ENCODE measurements around the gene ZDHHC23.

ZDHHC23 gene

DNA sequence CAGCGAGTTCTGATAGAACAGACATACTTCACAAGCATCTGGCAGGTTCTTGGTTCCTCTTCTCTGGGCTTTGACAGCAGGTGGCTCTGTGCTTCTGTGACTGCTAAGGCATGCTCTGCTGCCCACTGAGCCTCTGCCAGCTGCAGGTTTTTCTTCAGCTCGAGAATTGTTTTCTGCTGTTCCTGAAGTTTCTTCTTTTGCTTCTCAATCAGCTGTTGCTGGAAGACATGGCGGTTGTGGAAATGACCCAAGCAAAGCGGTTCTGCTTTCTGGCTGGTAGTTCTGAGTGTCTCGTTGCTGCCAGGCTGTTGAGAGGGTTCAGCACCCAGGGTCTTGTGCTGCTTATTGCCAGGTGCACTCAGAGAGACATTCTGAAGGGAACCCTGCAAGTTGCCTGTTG, 57.7 kb downstream of the ZDHHC23 start:
- no peak for DNase-seq (ENCODE audit: low read depth)

DNA sequence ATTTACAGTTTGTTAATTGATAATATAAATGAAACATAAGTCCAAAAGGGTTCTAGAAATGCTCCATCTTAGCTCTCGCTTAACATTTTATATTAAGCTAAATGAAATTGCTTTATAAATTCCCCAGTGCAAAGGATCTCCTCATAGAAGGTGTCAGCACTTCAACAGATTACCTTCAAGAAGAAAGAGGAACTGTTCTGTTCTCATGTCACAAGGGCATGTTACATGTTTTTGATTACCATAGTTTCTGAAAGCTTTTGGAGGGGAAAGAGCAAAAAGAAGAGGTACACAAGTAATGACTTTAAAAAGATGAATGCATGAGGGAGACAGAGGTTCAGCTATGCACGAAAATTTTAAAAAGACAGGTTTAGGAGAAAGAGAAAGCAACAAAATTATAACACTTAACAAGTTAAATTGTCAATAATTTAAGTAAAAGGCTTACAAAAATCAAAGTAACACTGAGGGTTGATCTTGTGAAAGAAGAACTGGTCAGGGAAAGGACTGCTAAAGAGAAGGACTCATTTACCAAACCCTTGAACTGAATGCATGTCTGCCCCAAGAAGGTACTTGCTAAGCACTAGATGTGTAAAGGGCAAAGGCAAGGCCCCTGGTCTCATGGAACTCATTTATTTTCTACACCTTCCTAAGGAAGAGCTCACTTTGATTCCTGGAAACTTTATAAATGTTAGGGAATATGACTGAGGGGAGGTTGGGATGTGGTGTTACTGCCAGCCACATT, 63.4 kb downstream of the ZDHHC23 start:
- DNase-seq (ENCODE audit: low read depth), result no peak

All from activated gamma-delta T cell treated with anti-CD3 and anti-CD28 coated beads, Interleukin-2, amount 50 U/mL, for 16 hours (primary cell).